Effector CD4-positive, alpha-beta T cell (primary cell): Measurements from ENCODE around the gene GPC5.

Source experiments
- DNase-seq: peaks from one replicate; pipeline ENCODE4 v3.0.0-alpha.2; 2020

Gene GPC5

DNA sequence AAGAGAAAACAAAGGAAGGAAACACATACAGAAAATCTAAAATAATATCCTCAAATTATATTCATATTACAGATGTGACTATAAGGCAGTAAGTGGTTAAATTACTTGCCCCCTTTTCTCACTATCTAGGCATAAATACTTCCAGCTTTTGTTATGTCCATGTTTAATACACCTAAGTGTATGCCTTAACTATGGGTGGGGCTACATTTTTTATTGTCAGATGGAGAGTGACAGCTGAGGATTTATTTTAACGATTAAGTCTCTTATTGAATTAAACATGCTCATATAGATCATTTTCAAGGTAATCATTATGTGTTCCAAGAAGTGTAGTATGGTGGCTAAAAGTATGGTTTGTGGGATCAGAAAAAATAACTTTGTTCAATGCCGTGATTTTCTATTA is 909.3 kb downstream of the GPC5 start:
- no peak for DNase-seq

- no peak for DNase-seq
Measured at GRCh38 chr13:92312823-92313222, 914.4 kb downstream of the GPC5 start.

DNA sequence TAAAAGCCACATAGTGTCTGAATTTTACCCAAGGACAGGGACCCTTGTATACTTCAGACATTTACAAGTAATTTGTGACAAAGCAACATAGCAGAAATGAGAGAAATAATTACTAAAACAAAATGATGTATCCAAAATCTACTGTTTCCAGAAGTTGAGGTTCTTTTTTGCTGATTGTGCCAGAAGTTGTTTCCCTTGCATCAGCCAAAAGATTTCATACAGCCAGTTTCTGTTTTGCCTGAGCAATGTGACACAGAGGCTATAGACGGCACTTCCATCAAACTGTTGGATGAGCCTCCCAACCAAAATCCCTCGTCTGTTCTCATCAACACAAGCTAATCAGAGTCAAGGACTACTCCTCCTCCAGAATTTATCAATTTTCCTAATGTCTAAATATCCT is 915.0 kb downstream of the GPC5 start:
- DNase-seq = no peak

DNA sequence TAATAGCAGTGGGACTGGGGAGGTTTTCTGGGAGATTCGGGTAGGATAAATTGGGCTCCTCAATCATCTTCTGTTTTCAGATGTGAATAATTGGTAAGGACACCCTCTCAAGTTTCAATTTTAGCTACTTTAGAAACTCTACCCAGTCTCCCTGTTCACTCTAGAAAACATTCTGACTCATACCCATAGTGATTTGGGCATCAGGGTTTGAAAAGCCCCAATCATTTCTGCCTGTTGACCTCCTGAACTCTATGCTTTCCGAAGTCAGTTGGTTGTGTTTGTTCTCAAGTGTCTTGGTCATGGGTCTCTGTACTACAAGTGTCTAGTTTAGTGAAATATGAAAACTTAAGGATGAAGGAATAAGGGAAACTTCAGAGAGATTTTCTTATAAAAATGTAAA is 916.8 kb downstream of the GPC5 start:
- DNase-seq = no peak

GRCh38 chr13:92316030-92316429 is 917.6 kb downstream of the GPC5 start:
- DNase-seq = no peak

DNA sequence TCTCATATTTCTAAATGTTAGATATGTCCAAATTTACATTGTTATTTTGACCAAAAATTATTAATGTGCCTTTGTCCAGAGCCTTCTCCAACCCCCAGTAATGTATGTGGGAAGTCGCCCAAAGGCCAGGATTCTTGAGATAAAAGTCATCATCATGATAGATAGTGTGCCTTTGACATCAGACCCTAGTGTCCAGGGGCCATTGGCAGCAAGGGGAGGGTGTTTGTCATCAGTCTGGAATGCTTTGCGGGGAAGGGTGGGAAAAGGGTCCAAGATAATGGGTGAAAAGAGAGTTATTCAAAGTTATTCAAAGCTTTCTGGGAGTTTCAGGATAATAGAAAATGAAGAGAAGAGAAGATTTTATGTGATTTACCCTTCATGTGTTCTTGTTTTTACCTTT is 918.6 kb downstream of the GPC5 start:
- no peak for DNase-seq

- no peak for DNase-seq
Measured at GRCh38 chr13:92320323-92320722, 921.9 kb downstream of the GPC5 start.

DNA sequence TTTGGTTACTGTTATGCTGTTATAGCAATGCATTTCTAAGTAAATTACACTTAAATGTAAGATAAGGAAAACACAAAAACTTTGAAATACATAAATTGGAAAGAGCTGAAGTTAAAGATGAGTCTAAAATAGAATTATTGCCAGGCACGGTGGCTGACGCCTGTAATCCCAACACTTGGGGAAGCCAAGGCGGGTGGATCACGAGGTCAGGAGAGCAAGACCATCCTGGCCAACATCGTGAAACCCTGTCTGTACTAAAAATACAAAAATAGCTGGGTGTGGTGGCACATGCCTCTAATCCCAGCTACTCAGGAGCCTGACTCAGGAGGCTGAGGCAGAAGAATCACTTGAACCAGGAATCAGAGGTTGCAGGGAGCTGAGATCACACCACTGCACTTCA is 922.8 kb downstream of the GPC5 start:
- DNase-seq = no peak

DNA sequence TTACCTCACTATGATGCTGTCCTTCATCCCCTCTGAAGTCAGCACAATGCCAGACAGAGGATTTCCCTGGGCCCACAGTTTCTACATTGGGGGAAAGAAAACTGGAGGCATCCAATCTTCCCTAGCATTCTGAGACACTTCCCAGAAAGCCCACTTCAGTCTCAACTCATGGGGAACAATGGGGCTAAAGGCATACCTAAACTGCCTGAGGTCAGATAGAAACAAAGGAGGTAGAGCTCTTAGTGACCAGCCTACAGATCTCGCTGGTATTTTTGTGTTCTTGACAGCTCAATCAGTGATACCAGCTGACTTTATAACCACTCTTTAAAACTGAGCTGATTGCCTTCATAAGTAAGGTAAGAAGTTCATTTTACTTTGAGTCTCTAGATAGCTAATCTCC is 947.2 kb downstream of the GPC5 start:
- DNase-seq = no peak

DNA sequence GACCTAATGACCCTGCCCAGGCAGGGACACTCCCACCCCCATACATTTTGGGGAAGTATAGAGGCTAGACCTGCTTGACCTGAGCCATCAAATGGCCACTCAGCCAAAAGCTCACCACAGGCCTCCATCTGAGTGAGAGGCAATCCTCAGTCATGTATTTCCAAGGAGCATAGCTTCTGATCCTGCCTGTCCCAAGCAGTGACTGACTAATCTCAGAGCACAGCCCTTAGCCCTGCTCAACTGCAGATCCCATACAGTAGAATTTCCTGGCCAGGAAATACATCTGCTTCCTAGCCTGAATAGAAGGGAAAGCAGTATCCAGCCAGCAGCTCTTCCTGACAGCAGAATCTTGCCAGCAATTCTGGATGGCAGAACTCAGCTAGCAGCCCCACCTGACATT is 947.6 kb downstream of the GPC5 start:
- DNase-seq = no peak

GRCh38 chr13:92354583-92354982 is 956.2 kb downstream of the GPC5 start:
- no peak for DNase-seq

GRCh38 chr13:92355213-92355612 is 956.8 kb downstream of the GPC5 start:
- DNase-seq = no peak

DNA sequence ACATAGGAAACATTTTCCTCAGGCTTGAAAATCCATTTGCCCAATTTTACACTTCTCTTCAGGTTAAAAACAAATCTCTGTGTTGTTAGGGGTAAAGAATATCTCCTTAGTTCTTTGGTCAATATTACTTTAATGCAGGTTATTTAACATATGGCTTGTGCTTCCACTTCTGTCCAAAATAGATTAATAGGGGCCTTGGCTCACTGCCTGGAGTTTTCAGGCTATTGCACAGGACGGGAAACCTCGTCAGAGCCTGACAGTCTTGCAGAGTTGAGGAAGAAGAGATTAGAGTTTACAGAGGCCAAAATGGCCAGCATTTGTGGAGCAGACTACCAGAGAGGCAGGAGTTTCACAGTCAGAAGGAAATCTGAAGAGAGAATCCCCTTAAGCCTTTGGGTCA is 964.3 kb downstream of the GPC5 start:
- no peak for DNase-seq

DNA sequence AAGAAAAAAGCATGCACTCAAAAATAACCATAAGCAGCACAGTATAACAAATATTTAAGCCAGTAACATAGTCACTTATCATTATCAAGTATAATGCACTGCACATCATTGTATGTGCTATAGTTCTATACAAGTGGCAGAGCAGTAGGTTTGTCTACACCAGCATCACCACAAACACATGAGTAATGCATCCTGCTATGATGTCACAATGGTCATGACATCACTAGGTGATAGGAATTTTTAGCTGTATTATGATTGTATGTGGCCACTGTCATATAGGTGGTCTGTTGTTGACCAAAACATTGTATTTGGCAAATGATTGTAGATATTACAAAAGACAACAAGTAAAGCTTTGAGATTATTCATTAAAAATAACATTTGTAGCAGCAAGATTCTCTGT is 967.5 kb downstream of the GPC5 start:
- no peak for DNase-seq

DNA sequence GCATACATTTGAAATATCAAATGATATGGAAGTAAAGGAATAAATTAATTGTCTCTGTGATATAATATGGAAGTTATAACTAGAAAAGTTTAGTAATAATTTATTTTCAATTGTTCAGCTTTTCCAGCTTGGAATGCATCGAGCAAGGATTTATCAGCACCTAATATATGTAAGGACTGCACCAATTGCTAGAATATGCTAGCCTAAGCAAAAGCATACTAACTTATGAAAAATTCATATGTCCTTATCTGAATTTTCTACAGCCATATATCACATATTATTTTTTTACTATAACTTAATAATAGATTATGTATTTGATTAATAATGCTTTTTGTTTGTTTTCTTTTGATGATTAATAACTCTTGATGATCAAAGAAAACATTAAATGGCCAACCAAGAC is 979.0 kb downstream of the GPC5 start:
- no peak for DNase-seq

- no peak for DNase-seq
Measured at GRCh38 chr13:92379371-92379770, 981.0 kb downstream of the GPC5 start.

GRCh38 chr13:92384410-92384809 is 986.0 kb downstream of the GPC5 start:
- DNase-seq = no peak

GRCh38 chr13:92387245-92387644 is 988.8 kb downstream of the GPC5 start:
- DNase-seq = no peak

DNA sequence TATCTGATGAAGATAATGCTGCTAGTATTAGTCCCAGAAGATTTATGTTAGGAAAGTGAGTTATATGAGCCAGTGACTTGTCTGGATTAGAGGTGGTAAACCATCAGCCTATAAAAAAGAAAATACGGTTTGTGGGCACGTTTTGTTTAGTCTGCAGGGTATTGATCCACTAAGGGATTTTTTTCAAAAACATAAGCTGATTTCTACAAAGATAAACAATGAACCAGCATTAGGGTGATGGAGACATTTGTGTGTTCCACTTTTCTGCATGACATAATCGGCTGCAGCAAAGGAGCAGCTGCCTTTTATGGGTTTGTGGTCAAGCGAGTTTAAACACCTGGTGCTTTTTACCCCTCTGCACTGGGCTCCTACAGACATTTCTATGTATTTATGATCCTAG is 991.8 kb downstream of the GPC5 start:
- DNase-seq = no peak

- DNase-seq = no peak
Measured at GRCh38 chr13:92403606-92404005, 1005.2 kb downstream of the GPC5 start.

GRCh38 chr13:92407858-92408257 is 1009.4 kb downstream of the GPC5 start:
- DNase-seq = no peak

DNA sequence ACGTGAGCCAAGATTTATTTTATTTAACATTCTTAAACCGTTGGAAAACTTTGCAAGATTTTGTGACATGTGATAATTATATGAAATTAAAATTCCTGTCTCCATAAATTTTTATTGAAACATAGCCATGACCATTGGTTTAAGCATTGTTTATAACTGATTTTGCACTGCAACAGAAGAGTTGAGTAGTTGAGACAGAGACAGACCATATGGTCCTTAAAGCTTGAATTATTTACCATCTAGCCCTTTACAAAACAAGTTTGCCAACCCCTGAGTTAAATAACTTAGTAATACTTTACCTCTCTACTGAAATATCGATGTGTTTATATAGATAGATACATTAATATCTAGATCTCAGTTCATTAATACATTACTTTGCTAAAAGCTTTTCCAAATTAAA is 1014.1 kb downstream of the GPC5 start:
- DNase-seq = no peak

DNA sequence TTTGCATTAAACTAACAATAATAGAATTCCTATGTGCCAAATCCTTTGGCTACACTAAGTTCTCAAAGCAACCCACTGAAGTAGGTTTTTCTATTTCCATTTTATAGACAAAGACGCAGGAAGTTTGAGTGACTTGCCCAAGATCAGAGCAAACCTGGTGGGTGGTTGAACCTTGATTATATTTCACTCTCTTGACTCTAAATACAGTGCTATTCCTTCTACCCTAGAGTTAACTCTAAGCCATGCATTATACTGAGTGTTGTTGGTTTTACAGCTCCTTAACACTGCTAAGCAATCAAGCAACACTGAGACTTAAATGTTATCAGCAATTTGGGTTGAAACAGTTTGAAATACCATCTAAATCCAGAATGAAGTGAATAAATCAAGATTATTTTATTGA is 1014.6 kb downstream of the GPC5 start:
- no peak for DNase-seq

GRCh38 chr13:92413452-92413851 is 1015.0 kb downstream of the GPC5 start:
- no peak for DNase-seq

GRCh38 chr13:92414851-92415250 is 1016.4 kb downstream of the GPC5 start:
- DNase-seq = no peak

DNA sequence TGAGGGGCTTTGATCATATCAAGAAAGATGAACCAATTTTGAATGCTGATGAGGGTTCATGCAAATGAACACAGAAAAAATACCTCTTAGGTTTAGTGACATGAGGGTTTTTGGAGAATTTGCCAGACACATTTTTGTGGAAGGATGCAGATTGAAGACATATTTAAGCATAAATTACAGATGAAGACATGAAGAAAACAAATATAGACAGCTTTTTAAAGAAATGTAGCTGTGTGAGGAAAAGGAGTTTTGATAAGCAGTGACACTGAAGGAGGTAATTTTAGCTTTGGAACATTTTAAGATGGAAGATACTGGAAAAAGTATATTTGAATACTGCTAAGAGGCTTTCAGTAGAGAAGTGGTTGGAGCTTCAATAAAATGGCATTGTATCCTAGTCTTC is 1017.4 kb downstream of the GPC5 start:
- no peak for DNase-seq
